ENCODE data around the gene QPCT.

QPCT gene

GRCh38 chr2:37354531-37354930, 10.1 kb downstream of the QPCT start:
- H3K4me3 ChIP-seq = no peak overlapping the region

GRCh38 chr2:37355735-37356134, 11.3 kb downstream of the QPCT start:
- Histone ChIP-seq H3K4me3 (no peak overlapping the region), H3K27ac (no peak overlapping the region)

More at GRCh38 chr2:37354531-37354930, 10.1 kb downstream of the QPCT start:
- no peak overlapping the region for H3K27ac ChIP-seq

GRCh38 chr2:37356299-37356698, 11.9 kb downstream of the QPCT start:
- peak overlapping the region in 4 of 21 experiments; percentile 10 to 67 (median 38) for H3K27ac ChIP-seq
- no peak overlapping the region for H3K4me3 ChIP-seq

GRCh38 chr2:37357069-37357468, 12.6 kb downstream of the QPCT start:
- Histone ChIP-seq H3K27ac (peak overlapping the region in 5 of 21 experiments; percentile 31 to 67 (median 31)), H3K4me3 (no peak overlapping the region)

- peak overlapping the region in 5 of 21 experiments; percentile 21 to 67 (median 31) for H3K27ac ChIP-seq
- H3K4me3 ChIP-seq = no peak overlapping the region
Measured at GRCh38 chr2:37357530-37357929, 13.1 kb downstream of the QPCT start.

- Histone ChIP-seq H3K27ac (no peak overlapping the region), H3K4me3 (no peak overlapping the region)
Measured at GRCh38 chr2:37358466-37358865, 14.0 kb downstream of the QPCT start.

- Histone ChIP-seq H3K27ac (peak overlapping the region in 3 of 21 experiments; percentile 21 to 56 (median 35)), H3K4me3 (no peak overlapping the region)
Measured at GRCh38 chr2:37361216-37361815, 16.9 kb downstream of the QPCT start.

GRCh38 chr2:37361994-37362698, 17.7 kb downstream of the QPCT start:
- H3K27ac ChIP-seq = peak overlapping the region in 3 of 21 experiments; percentile 21 to 56 (median 35)
- no peak overlapping the region for H3K4me3 ChIP-seq

GRCh38 chr2:37364351-37364750, 19.9 kb downstream of the QPCT start:
- Histone ChIP-seq H3K27ac (no peak overlapping the region), H3K4me3 (no peak overlapping the region)

- Histone ChIP-seq H3K27ac (peak overlapping the region in 1 of 21 experiments; percentile 20), H3K4me3 (no peak overlapping the region)
Measured at GRCh38 chr2:37365669-37366068, 21.2 kb downstream of the QPCT start.

GRCh38 chr2:37366773-37367172, 22.3 kb downstream of the QPCT start:
- Histone ChIP-seq H3K27ac (no peak overlapping the region), H3K4me3 (no peak overlapping the region)

GRCh38 chr2:37367310-37367709, 22.9 kb downstream of the QPCT start:
- Histone ChIP-seq H3K27ac (no peak overlapping the region), H3K4me3 (no peak overlapping the region)

- no peak overlapping the region for H3K27ac ChIP-seq
- H3K4me3 ChIP-seq = no peak overlapping the region
Measured at GRCh38 chr2:37367984-37368383, 23.6 kb downstream of the QPCT start.

- Histone ChIP-seq H3K4me3 (no peak overlapping the region), H3K27ac (no peak overlapping the region)
Measured at GRCh38 chr2:37370666-37371065, 26.2 kb downstream of the QPCT start.

GRCh38 chr2:37372000-37372399, 27.6 kb downstream of the QPCT start:
- H3K4me3 ChIP-seq = no peak overlapping the region
- no peak overlapping the region for H3K27ac ChIP-seq

- Histone ChIP-seq H3K4me3 (no peak overlapping the region), H3K27ac (peak overlapping the region in 13 of 21 experiments; percentile 16 to 74 (median 47))
Measured at GRCh38 chr2:37375741-37376288, 31.4 kb downstream of the QPCT start.

GRCh38 chr2:37376421-37377186, 32.2 kb downstream of the QPCT start:
- no peak overlapping the region for H3K4me3 ChIP-seq
- peak overlapping the region in 15 of 21 experiments; percentile 3 to 74 (median 47) for H3K27ac ChIP-seq

GRCh38 chr2:37377187-37377532, 32.7 kb downstream of the QPCT start:
- Histone ChIP-seq H3K27ac (peak overlapping the region in 12 of 21 experiments; percentile 3 to 74 (median 40)), H3K4me3 (no peak overlapping the region)

GRCh38 chr2:37378411-37378810, 34.0 kb downstream of the QPCT start:
- no peak overlapping the region for H3K4me3 ChIP-seq
- peak overlapping the region in 6 of 21 experiments; percentile 3 to 67 (median 48) for H3K27ac ChIP-seq

GRCh38 chr2:37379881-37380296, 35.5 kb downstream of the QPCT start:
- peak overlapping the region in 1 of 21 experiments; percentile 5 for H3K27ac ChIP-seq
- H3K4me3 ChIP-seq = no peak overlapping the region

Data from skin epidermis (tissue), 12 donors.